Nephron (organoid): ENCODE data around the gene DSTN.

Experiments
- H3K27ac Mint-ChIP-seq, 3 experiments: 2 replicates each; pipeline ENCODE4 v1.8.0; 2020; ENCODE audit warnings: mixed read lengths in 3 of 3, mild to moderate bottlenecking in 2 of 3, moderate library complexity in 1 of 3
- H3K27me3 Mint-ChIP-seq: 2 replicates; pipeline ENCODE4 v1.8.0; 2021; ENCODE audit warnings: low read depth, mild to moderate bottlenecking, moderate library complexity, mixed read lengths
- H3K36me3 Mint-ChIP-seq: 2 replicates; pipeline ENCODE4 v1.8.0; 2020; ENCODE audit warnings: low read depth, mixed read lengths
- H3K4me1 Mint-ChIP-seq: 2 replicates; pipeline ENCODE4 v1.8.0; 2020; ENCODE audit warnings: mixed read lengths
- H3K4me3 Mint-ChIP-seq, 3 experiments: 2 replicates each; pipeline ENCODE4 v1.8.0; 2020; ENCODE audit warnings: mild to moderate bottlenecking in 3 of 3, mixed read lengths in 3 of 3, moderate library complexity in 2 of 3
- H3K9me3 Mint-ChIP-seq: 2 replicates; pipeline ENCODE4 v1.8.0; 2020; ENCODE audit warnings: mixed read lengths
- TF ChIP-seq, protein P1 (sequence below), 3 experiments: fragments of 200-600 bp; sonication (generic); IDR thresholded peaks; one replicate each; pipeline ENCODE4 v1.5.0; 2021; ENCODE audit warnings: antibody characterized with exemption in 3 of 3; ENCODE audit not compliant: unreplicated experiment in 3 of 3

Gene DSTN

DNA sequence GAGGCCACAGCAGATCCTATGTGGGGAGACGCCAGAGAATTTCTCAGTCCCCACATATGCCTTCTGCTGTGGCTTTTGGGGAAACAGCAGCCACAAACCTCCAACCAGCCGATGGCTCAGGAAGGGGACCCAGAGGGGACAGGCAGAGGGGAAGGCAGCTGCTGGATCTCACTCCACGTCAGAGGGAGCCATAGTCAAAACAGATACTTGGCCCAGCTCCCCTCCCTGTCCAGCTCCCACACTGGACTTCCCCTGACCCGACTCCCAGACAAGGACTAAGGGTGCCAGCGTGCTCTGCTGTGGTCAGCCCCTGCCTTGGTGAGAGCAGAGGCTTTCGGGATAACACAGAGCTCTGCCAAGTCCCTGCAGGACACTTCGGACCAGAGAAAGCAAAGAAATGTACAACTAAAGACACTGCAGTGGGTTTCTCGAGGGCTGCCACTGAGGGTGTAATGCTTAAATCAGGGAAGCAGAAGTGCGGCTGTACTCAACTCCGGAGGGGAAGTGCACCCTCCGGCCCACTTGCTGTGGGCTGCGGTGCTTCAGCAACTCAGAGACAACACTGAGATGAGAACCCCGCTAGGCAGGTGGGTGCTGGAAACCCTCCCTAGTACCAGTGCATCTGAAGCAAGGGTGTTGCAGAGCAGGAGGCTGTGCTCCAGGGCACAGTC, 64.9 kb downstream of the DSTN start:
- Mint-ChIP-seq H3K27me3 (no peaks in the 10 kb centered on the region), H3K36me3 (peaks cover 51% of the 10 kb centered on the region)
- TF ChIP-seq, protein P1, sequence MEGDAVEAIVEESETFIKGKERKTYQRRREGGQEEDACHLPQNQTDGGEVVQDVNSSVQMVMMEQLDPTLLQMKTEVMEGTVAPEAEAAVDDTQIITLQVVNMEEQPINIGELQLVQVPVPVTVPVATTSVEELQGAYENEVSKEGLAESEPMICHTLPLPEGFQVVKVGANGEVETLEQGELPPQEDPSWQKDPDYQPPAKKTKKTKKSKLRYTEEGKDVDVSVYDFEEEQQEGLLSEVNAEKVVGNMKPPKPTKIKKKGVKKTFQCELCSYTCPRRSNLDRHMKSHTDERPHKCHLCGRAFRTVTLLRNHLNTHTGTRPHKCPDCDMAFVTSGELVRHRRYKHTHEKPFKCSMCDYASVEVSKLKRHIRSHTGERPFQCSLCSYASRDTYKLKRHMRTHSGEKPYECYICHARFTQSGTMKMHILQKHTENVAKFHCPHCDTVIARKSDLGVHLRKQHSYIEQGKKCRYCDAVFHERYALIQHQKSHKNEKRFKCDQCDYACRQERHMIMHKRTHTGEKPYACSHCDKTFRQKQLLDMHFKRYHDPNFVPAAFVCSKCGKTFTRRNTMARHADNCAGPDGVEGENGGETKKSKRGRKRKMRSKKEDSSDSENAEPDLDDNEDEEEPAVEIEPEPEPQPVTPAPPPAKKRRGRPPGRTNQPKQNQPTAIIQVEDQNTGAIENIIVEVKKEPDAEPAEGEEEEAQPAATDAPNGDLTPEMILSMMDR (IDR thresholded peaks at IDR 0.05; ENCODE audit: unreplicated experiment in 3 of 3), result no peak

DNA sequence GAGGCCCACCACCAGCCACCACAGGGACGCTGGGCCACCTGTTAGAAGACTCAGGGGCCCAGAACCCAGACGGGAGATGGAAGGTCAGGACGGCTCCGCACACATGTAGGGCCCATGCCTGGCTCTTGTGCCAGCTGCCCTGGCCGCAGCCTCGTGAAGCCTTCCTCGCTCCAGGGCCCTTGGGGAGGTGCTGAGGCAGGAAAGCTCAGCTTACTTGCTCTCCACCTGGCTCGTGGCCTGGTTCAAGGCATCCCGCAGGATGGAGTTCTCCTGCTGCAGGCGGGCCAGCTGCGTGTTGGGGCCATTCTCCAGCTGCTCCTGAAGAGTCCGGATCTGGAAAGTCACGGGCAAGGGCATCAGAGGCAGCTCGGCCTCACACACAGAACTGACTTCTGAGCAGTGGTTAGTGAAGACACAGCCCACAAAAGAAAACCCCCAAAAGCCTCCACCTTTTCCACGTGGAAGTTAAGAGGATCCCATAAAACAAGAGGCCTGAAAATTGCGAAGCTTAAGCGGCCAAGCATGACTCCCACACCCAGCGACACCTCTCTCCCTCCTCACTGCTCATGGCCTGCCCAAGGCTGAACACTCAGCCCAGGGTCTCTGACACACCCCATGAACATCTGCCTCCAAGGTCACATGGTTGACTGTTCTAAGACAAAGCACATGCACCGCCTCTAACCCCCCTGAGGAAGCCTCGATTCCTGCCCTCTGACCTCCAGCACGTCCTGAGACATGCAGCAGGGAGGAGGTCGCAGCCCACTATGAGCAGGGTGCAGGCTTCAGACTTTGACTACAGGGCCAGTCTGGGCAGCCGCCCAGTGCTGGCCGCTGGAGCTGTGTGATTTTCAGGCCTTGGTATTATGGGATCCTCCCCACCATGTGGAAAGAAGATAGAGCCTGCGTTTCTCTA, 65.7 kb downstream of the DSTN start:
- no peak overlapping the region for H3K4me3 Mint-ChIP-seq
- H3K4me1 Mint-ChIP-seq, result peaks cover 59% of the 10 kb centered on the region
- no peaks in the 10 kb centered on the region for H3K27me3 Mint-ChIP-seq
- TF ChIP-seq, protein P1 (IDR thresholded peaks at IDR 0.05; ENCODE audit: unreplicated experiment in 3 of 3), result no peak
- H3K36me3 Mint-ChIP-seq, result peaks cover 52% of the 10 kb centered on the region
- no peaks in the 10 kb centered on the region for H3K9me3 Mint-ChIP-seq
- peak overlapping the region; percentile 67 to 93 (median 91) for H3K27ac Mint-ChIP-seq

More for the DNA sequence above, 64.9 kb downstream of the DSTN start:
- Mint-ChIP-seq H3K9me3 (no peaks in the 10 kb centered on the region), H3K4me1 (peaks cover 54% of the 10 kb centered on the region), H3K27ac (peak overlapping the region; percentile 66 to 93 (median 91)), H3K4me3 (peak overlapping the region in 2 of 3 experiments; percentile 45 to 60)

DNA sequence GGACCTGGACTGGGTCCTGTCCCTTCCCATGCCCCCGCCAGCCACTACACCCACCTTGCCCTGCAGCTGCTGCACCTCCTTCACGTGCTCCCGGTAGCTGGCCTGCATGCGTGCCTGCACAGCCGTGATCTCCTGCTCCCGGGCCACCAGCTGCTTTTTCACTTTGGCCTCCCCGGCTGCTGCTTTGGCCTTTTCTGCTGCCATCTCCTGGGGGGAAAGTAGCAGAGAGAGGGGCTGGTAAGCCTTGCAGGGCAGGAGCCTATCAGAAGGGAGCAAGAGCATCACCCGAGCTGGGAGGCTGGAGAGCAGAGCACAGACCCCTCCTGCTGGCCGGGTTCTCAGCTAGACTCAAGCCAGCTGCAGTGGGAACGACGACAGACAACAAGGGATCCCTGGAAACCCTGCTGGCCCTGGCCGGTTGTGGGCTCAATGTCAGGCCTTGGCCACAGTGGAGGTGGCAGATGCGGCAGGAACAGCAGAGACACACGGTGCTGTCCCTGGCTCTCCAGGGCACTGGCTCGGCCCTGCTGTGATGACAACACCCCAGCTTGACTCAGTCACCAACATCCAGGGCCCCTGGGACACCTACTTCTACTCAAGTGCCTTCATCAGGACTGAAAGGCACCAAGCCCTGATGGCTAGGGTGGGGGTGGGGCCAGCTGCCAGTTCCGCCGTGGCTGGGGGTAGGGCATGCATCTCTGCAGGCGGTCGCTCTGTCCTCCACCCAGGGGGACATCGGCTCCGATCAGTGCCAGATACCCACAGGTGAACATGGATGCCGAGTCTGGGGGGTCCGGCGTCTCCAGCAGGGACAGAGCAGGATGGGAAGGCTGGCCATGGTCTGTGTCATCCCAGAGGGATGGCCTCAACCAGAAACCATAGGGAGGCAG, 66.9 kb downstream of the DSTN start:
- Mint-ChIP-seq H3K4me3 (no peak overlapping the region), H3K27ac (peak overlapping the region; percentile 67 to 91 (median 88)), H3K27me3 (no peaks in the 10 kb centered on the region), H3K4me1 (peaks cover 59% of the 10 kb centered on the region), H3K9me3 (no peaks in the 10 kb centered on the region), H3K36me3 (peaks cover 42% of the 10 kb centered on the region)
- TF ChIP-seq, protein P1 (IDR thresholded peaks at IDR 0.05; ENCODE audit: unreplicated experiment in 3 of 3), result peak; percentile 8 to 46 (median 12)

DNA sequence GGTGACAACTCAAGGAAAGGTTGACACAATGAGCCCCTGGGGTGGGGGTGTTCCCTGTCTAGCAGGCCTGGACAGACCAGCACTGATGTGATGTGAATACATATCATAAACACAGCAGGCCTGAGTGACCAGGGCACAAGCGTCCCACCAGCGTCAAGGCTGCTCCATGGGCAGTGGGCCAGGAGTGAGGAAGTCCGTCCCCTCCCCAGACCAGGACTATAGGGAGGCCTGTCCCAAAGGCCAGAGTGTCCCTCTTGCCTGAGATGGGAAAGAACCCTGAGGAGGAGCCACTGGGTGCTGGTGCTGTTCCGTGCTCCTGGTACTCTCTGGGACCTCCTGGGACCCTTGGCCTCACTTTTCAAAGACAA, 67.5 kb downstream of the DSTN start:
- TF ChIP-seq, protein P1 (IDR thresholded peaks at IDR 0.05; ENCODE audit: unreplicated experiment in 3 of 3), result no peak
- Mint-ChIP-seq H3K4me1 (peaks cover 59% of the 10 kb centered on the region), H3K9me3 (no peaks in the 10 kb centered on the region), H3K4me3 (no peak overlapping the region), H3K27me3 (no peaks in the 10 kb centered on the region), H3K36me3 (peaks cover 39% of the 10 kb centered on the region), H3K27ac (peak overlapping the region in 1 of 3 experiments; percentile 91)

DNA sequence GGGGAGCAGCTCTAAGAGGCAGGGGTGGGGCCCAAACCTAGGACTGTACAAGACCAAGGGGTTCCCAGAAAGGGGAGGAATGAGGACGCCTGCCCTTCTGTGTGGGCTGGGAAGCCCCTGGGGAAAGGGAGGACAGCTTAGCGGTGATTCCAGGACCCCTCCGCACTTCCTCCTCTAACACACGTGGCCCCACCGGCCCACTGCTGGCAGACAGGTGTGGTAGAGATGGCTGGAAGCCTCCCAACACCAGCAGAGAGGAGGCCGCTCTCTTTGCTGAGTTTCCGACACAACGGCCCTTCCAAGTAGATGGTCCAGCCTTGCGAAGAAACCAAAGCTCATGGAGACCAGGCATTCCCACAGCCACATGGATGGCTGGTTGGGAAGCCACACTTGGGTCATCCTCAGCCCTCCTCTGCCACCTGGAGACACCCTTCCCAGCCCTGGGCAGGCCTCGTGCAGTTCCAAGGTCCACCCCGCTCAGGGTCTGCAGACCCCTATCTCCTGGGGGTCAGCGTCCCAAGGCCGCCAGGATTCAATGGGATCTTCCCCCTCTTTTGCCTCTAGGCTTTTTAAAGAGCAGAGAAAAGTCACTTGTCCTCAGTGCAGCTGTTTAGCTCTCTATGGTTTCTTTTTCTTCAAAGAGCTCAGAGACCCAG, 68.2 kb downstream of the DSTN start:
- Mint-ChIP-seq H3K4me1 (peaks cover 59% of the 10 kb centered on the region), H3K36me3 (peaks cover 36% of the 10 kb centered on the region), H3K27me3 (no peaks in the 10 kb centered on the region), H3K27ac (peak overlapping the region in 2 of 3 experiments; percentile 55 to 60), H3K4me3 (no peak overlapping the region), H3K9me3 (no peaks in the 10 kb centered on the region)
- TF ChIP-seq, protein P1 (IDR thresholded peaks at IDR 0.05; ENCODE audit: unreplicated experiment in 3 of 3), result no peak
